COR-L47 (cell line): ENCODE data around the gene SMARCA5.
"Not testable (repeated sequence)": the region's sequence is repeated elsewhere in the genome, so short reads cannot be mapped to it uniquely, and the experiment has no call there.

ENCODE experiments used
- DNase-seq: peaks from one replicate; lab custom pipeline; 2025; lab: John Stamatoyannopoulos, UW

Gene SMARCA5

GRCh38 chr4:143513314-143514168 is at the start of gene SMARCA5:
Gene SMARCA5 (plus strand): TSS chr4:143513702. CDS start chr4:143513925, 223 bp downstream.
- DNase-seq: peak; percentile 95

GRCh38 chr4:143473334-143474126 is 40.0 kb upstream of the SMARCA5 start:
- no peak for DNase-seq

GRCh38 chr4:143477487-143477886 is 36.0 kb upstream of the SMARCA5 start:
- DNase-seq: no peak

GRCh38 chr4:143481361-143481760 is 32.1 kb upstream of the SMARCA5 start:
- no peak for DNase-seq

- peak; percentile 42 for DNase-seq
Observed at GRCh38 chr4:143482840-143483239, 30.7 kb upstream of the SMARCA5 start.

GRCh38 chr4:143486314-143486713 is 27.2 kb upstream of the SMARCA5 start:
- DNase-seq: no peak

- no peak for DNase-seq
Observed at GRCh38 chr4:143488687-143489086, 24.8 kb upstream of the SMARCA5 start.

GRCh38 chr4:143489106-143489505 is 24.4 kb upstream of the SMARCA5 start:
- no peak for DNase-seq

- DNase-seq: no peak
Observed at GRCh38 chr4:143498021-143498420, 15.5 kb upstream of the SMARCA5 start.

GRCh38 chr4:143502231-143502630 is 11.3 kb upstream of the SMARCA5 start:
- DNase-seq: no peak

GRCh38 chr4:143506031-143506430 is 7.5 kb upstream of the SMARCA5 start:
- DNase-seq: no peak

- no peak for DNase-seq
Observed at GRCh38 chr4:143511906-143512305, 1.6 kb upstream of the SMARCA5 start.

GRCh38 chr4:143512978-143513313 is 556 bp upstream of the SMARCA5 start:
- peak; percentile 44 for DNase-seq

GRCh38 chr4:143514169-143514495 is 630 bp downstream of the SMARCA5 start:
- no peak for DNase-seq

- DNase-seq: peak; percentile 46
Observed at GRCh38 chr4:143514497-143514896, 995 bp downstream of the SMARCA5 start.

- no peak for DNase-seq
Observed at GRCh38 chr4:143514901-143515300, 1.4 kb downstream of the SMARCA5 start.

- no peak for DNase-seq
Observed at GRCh38 chr4:143515905-143516304, 2.4 kb downstream of the SMARCA5 start.

- no peak for DNase-seq
Observed at GRCh38 chr4:143517764-143518163, 4.3 kb downstream of the SMARCA5 start.

GRCh38 chr4:143524211-143524610 is 10.7 kb downstream of the SMARCA5 start:
- no peak for DNase-seq

- DNase-seq: not testable (repeated sequence)
Observed at GRCh38 chr4:143528046-143528445, 14.5 kb downstream of the SMARCA5 start.

GRCh38 chr4:143531380-143531779 is 17.9 kb downstream of the SMARCA5 start:
- no peak for DNase-seq

GRCh38 chr4:143531788-143532491 is 18.4 kb downstream of the SMARCA5 start:
- DNase-seq: no peak
